HepG2 (cell line): ENCODE measurements around the gene CXCR5. TPM values are rescaled to one million over a fixed set of nuclear protein-coding genes. Genes with fewer than 3 reads are reported as not detected.

Experiments used
- AKAP8 ChIP-seq: sonication (generic); formaldehyde crosslinking; IDR thresholded peaks from 2 replicates; pipeline ENCODE4 v1.5.1; 2020; ENCODE audit warnings: mild to moderate bottlenecking, missing genetic modification reagents
- ARNT2 ChIP-seq: sonication (generic); formaldehyde crosslinking; IDR thresholded peaks from 2 replicates; pipeline ENCODE4 v1.8.0; 2022; ENCODE audit warnings: mild to moderate bottlenecking, low read depth, missing genetic modification reagents, moderate library complexity
- FOXA1 ChIP-seq, 2 experiments: fragments of 450-650 bp in 1 of 2; sonication (generic) in 1 of 2; formaldehyde crosslinking in 1 of 2; IDR thresholded peaks; 2 replicates each; pipeline versions ENCODE4 v1.4.0 to v1.6.1; 2016 to 2020; ENCODE audit warnings: missing genetic modification reagents in 1 of 2
- MAFG ChIP-seq: sonication (generic); formaldehyde crosslinking; IDR thresholded peaks from 2 replicates; pipeline ENCODE4 v1.5.1; 2020; ENCODE audit warnings: mild to moderate bottlenecking, missing genetic modification reagents
- PHB2 ChIP-seq: fragments of 450-650 bp; IDR thresholded peaks from 2 replicates; pipeline ENCODE4 v1.6.1; 2018; ENCODE audit not compliant: partially characterized antibody
- SUZ12 ChIP-seq: fragments of 150-350 bp; IDR thresholded peaks from 2 replicates; pipeline ENCODE4 v1.6.1; 2014; ENCODE audit warnings: low read depth, low read length
- ZBTB3 ChIP-seq: sonication (generic); formaldehyde crosslinking; IDR thresholded peaks from 2 replicates; pipeline ENCODE4 v1.4.0; 2020; ENCODE audit warnings: low read depth, mild to moderate bottlenecking, moderate library complexity, missing genetic modification reagents, borderline replicate concordance
- ZBTB33 ChIP-seq: sonication (generic); formaldehyde crosslinking; IDR thresholded peaks from 2 replicates; pipeline ENCODE4 v1.4.0; 2020; ENCODE audit warnings: missing genetic modification reagents
- ZNF407 ChIP-seq: sonication (generic); formaldehyde crosslinking; IDR thresholded peaks from one replicate; pipeline ENCODE4 v1.5.1; 2020; ENCODE audit warnings: mild to moderate bottlenecking, missing genetic modification reagents; ENCODE audit errors: not compliant biosample characterization
- ZNF790 ChIP-seq: sonication (generic); formaldehyde crosslinking; IDR thresholded peaks from 2 replicates; pipeline ENCODE4 v1.8.0; 2022; ENCODE audit warnings: missing genetic modification reagents, mild to moderate bottlenecking, borderline replicate concordance
- polyA plus RNA-seq, 8 experiments: library from polyadenylated mRNA; depleted of rRNA in 3 of 8; stranded (reverse) in 7 of 8; unstranded in 1 of 8; fragments of >200 nt; fragmentation: Illumina TruSeq in 4 of 8; extraction: Trizol in 4 of 8; gene quantifications; 2 replicates each; pipeline versions ENCODE4 v1.2.1 to v1.2.3, GENCODE V29; 2011 to 2016; ENCODE audit warnings: low read depth in 4 of 8, missing spikeins in 1 of 8, mixed read lengths in 1 of 8; ENCODE audit not compliant: insufficient read depth in 1 of 8
- total RNA-seq, 5 experiments: library from RNA; depleted of rRNA; stranded (reverse); fragments of >200 nt; fragmentation: Illumina TruSeq; extraction: Trizol; gene quantifications; 2 replicates each; pipeline ENCODE4 v1.2.3, GENCODE V29; 2016; ENCODE audit warnings: low read depth in 1 of 5
- TF ChIP-seq, protein P1 (sequence below): sonication (generic); formaldehyde crosslinking; IDR thresholded peaks from 2 replicates; pipeline ENCODE4 v1.8.0; 2022; ENCODE audit warnings: mild to moderate bottlenecking, missing genetic modification reagents
- TF ChIP-seq, protein P2 (sequence below): fragments of 450-650 bp; IDR thresholded peaks from 2 replicates; pipeline ENCODE4 v1.6.1; 2017
- TF ChIP-seq, protein P3 (sequence below): IDR thresholded peaks from 2 replicates; pipeline ENCODE4 v1.6.1; 2016
- TF ChIP-seq, protein P4 (sequence below): sonication (generic); formaldehyde crosslinking; IDR thresholded peaks from 2 replicates; pipeline ENCODE4 v1.5.0; 2020; ENCODE audit warnings: mild to moderate bottlenecking, low read depth, missing genetic modification reagents, borderline replicate concordance

Gene CXCR5
- total and polyA plus RNA-seq, 2 of the 13 experiments (the other 11 are each of a cell fraction or from before 2014, with no cell fraction given), result not detected

DNA sequence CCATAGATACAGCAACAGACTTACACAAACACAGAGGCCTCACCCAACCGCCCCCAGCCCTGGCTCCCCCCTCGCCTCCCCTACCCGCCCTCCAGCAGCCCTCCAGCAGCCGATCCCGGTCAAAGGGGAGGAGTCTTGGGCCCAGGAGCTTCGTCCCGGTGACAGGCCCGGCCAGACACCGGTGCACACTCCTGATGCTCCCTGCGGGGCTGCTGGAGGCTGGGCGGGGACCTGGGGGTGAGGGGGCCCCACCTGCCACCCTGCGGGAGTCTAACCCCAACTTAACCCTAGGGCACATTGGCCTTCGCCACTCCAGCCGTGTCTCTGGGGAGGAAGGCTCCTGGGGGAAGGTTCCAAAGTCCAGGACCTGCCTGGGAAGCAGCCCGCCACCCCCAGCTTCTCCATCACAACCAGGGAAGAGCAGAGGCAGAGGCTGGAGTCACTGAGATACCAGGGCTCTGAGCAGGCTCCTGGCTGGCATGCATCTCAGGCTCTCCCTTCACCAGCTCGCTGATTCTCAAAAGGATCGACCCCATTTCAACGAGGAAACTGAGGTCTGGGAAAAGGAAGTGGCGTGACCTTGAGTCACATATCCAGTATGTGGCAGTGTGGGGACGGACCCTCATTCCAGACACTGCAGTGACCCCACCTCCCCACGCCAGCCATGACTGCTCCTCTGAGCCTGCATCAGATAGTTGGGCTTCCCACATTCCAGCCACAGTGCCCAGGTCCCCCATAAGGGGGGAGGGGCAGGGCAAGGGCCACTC is 27.6 kb downstream of the CXCR5 start (continued):
- no peak for TF ChIP-seq ARNT2
- TF ChIP-seq ZBTB3 (CRISPR knock-in tag), result no peak
- no peak for TF ChIP-seq SUZ12
- TF ChIP-seq FOXA1 (IDR thresholded peaks at IDR 0.05), result no peak
- no peak for TF ChIP-seq FOXA1 (CRISPR knock-in tag; IDR thresholded peaks at IDR 0.05)
- no peak for TF ChIP-seq PHB2
- TF ChIP-seq, protein P1, sequence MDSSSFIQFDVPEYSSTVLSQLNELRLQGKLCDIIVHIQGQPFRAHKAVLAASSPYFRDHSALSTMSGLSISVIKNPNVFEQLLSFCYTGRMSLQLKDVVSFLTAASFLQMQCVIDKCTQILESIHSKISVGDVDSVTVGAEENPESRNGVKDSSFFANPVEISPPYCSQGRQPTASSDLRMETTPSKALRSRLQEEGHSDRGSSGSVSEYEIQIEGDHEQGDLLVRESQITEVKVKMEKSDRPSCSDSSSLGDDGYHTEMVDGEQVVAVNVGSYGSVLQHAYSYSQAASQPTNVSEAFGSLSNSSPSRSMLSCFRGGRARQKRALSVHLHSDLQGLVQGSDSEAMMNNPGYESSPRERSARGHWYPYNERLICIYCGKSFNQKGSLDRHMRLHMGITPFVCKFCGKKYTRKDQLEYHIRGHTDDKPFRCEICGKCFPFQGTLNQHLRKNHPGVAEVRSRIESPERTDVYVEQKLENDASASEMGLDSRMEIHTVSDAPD (CRISPR knock-in tag), result no peak
- TF ChIP-seq ZBTB33 (CRISPR knock-in tag), result no peak
- TF ChIP-seq, protein P2, sequence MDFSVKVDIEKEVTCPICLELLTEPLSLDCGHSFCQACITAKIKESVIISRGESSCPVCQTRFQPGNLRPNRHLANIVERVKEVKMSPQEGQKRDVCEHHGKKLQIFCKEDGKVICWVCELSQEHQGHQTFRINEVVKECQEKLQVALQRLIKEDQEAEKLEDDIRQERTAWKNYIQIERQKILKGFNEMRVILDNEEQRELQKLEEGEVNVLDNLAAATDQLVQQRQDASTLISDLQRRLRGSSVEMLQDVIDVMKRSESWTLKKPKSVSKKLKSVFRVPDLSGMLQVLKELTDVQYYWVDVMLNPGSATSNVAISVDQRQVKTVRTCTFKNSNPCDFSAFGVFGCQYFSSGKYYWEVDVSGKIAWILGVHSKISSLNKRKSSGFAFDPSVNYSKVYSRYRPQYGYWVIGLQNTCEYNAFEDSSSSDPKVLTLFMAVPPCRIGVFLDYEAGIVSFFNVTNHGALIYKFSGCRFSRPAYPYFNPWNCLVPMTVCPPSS, result no peak
- no peak for TF ChIP-seq ZNF407 (CRISPR knock-in tag)
- no peak for TF ChIP-seq AKAP8 (CRISPR knock-in tag)
- TF ChIP-seq, protein P3, sequence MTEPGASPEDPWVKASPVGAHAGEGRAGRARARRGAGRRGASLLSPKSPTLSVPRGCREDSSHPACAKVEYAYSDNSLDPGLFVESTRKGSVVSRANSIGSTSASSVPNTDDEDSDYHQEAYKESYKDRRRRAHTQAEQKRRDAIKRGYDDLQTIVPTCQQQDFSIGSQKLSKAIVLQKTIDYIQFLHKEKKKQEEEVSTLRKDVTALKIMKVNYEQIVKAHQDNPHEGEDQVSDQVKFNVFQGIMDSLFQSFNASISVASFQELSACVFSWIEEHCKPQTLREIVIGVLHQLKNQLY (CRISPR knock-in tag), result no peak; the same call in 1 of the 2 replicates
- TF ChIP-seq MAFG, result no peak
- TF ChIP-seq, protein P4, sequence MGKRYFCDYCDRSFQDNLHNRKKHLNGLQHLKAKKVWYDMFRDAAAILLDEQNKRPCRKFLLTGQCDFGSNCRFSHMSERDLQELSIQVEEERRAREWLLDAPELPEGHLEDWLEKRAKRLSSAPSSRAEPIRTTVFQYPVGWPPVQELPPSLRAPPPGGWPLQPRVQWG, result no peak
- no peak for TF ChIP-seq ZNF790 (CRISPR knock-in tag)
